K562 (cell line): Measurements from ENCODE around the gene EPHB4. TPM values are rescaled to one million over a fixed set of nuclear protein-coding genes. Genes with fewer than 3 reads are reported as not detected.
A peak's percentile ranks its signal among the peaks of the same experiment; 100 is the strongest.

Experiments used
- ARHGAP35 ChIP-seq: fragments of 450-650 bp; IDR thresholded peaks from 2 replicates; pipeline ENCODE4 v1.6.1; 2018; ENCODE audit not compliant: partially characterized antibody
- ARNT ChIP-seq, 2 experiments: fragments of 450-650 bp; IDR thresholded peaks; 2 replicates each; pipeline ENCODE4 v1.6.1; 2016; ENCODE audit warnings: mild to moderate bottlenecking in 1 of 2
- CBX5 ChIP-seq: IDR thresholded peaks from 2 replicates; pipeline ENCODE4 v1.6.1; 2014; ENCODE audit warnings: low read depth, borderline replicate concordance
- CUX1 ChIP-seq: fragments of 200-800 bp; sonication (Bioruptor generic); IDR thresholded peaks from 2 replicates; pipeline ENCODE4 v1.6.1; 2016; ENCODE audit warnings: missing genetic modification characterization, missing compliant biosample characterization
- ELF1 ChIP-seq: fragments of 200-800 bp; sonication (Bioruptor generic); IDR thresholded peaks from 2 replicates; pipeline ENCODE4 v1.6.1; 2016; ENCODE audit warnings: missing genetic modification characterization, missing compliant biosample characterization
- FOXO4 ChIP-seq: fragments of 450-650 bp; formaldehyde crosslinking; IDR thresholded peaks from 2 replicates; pipeline ENCODE4 v1.4.0; 2020; ENCODE audit warnings: mild to moderate bottlenecking, moderate library complexity
- HEY1 ChIP-seq: fragments of 250-450 bp; sonication (Bioruptor Pico); IDR thresholded peaks from 2 replicates; pipeline ENCODE4 v1.5.0; 2020; ENCODE audit warnings: mild to moderate bottlenecking, moderate library complexity, borderline replicate concordance
- IRF9 ChIP-seq: fragments of 450-650 bp; IDR thresholded peaks from 2 replicates; pipeline ENCODE4 v1.6.1; 2016; ENCODE audit warnings: missing biosample characterization, missing genetic modification characterization
- RBM15 ChIP-seq: fragments of 200-400 bp; formaldehyde crosslinking; IDR thresholded peaks from 2 replicates; pipeline ENCODE4 v1.6.1; 2018; ENCODE audit warnings: mild to moderate bottlenecking, low read length, moderate library complexity; ENCODE audit not compliant: insufficient read depth
- SMARCA4 ChIP-seq: fragments of 450-650 bp; IDR thresholded peaks from 2 replicates; pipeline ENCODE4 v1.6.1; 2016
- SPI1 ChIP-seq: IDR thresholded peaks from 2 replicates; pipeline ENCODE4 v1.6.1; 2011; ENCODE audit warnings: low read depth, low read length, control low read depth, borderline replicate concordance
- TFAP4 ChIP-seq: sonication (generic); formaldehyde crosslinking; IDR thresholded peaks from 2 replicates; pipeline ENCODE4 v1.8.0; 2022; ENCODE audit warnings: missing genetic modification reagents, mild to moderate bottlenecking, moderate library complexity, borderline replicate concordance
- TGIF2 ChIP-seq: sonication (generic); formaldehyde crosslinking; IDR thresholded peaks from 2 replicates; pipeline ENCODE4 v1.8.1; 2022; ENCODE audit warnings: mild to moderate bottlenecking, missing genetic modification reagents, moderate library complexity
- USF2 ChIP-seq: sonication (generic); formaldehyde crosslinking; IDR thresholded peaks from 2 replicates; pipeline ENCODE4 v1.5.0; 2020; ENCODE audit warnings: missing genetic modification reagents
- XRCC3 ChIP-seq: fragments of 450-650 bp; IDR thresholded peaks from 2 replicates; pipeline ENCODE4 v1.6.1; 2017; ENCODE audit warnings: mild to moderate bottlenecking, moderate library complexity
- ZKSCAN3 ChIP-seq: fragments of 250-450 bp; sonication (Bioruptor Pico); IDR thresholded peaks from 2 replicates; pipeline ENCODE4 v1.4.0; 2020
- ZNF134 ChIP-seq: fragments of 250-450 bp; sonication (Bioruptor Pico); conservative IDR thresholded peaks from 2 replicates; pipeline ENCODE4 v1.4.0; 2020
- ZNF324 ChIP-seq: fragments of 250-450 bp; sonication (Bioruptor Pico); IDR thresholded peaks from 2 replicates; pipeline ENCODE4 v1.4.0; 2020; ENCODE audit warnings: mild to moderate bottlenecking
- ZNF77 ChIP-seq: fragments of 250-450 bp; sonication (Bioruptor Pico); IDR thresholded peaks from 2 replicates; pipeline ENCODE4 v1.5.0; 2020
- polyA plus RNA-seq, 8 experiments: library from polyadenylated mRNA; depleted of rRNA in 4 of 8; stranded (reverse) in 5 of 8; unstranded in 3 of 8; fragments of >200 nt; fragmentation: Nextera tagmentation in 2 of 8; fragmentation: Illumina TruSeq in 1 of 8; extraction: Ambion mirVana in 2 of 8; extraction: Trizol in 1 of 8; gene quantifications; 2 replicates each; pipeline versions ENCODE4 v1.2.1 to v1.2.3, GENCODE V29; 2011 to 2014; ENCODE audit warnings: inconsistent platforms in 1 of 8, missing spikeins in 1 of 8
- total RNA-seq, 7 experiments: library from RNA; depleted of rRNA in 6 of 7; stranded (reverse); fragments of >200 nt in 6 of 7; fragmentation: Illumina TruSeq in 2 of 7; extraction: Trizol in 2 of 7; gene quantifications; 2 replicates each; pipeline versions ENCODE4 v1.2.1 to v1.2.3, GENCODE V29; 2011 to 2021; ENCODE audit warnings: low replicate concordance in 1 of 7

EPHB4 gene
- total and polyA plus RNA-seq, 9 of the 15 experiments (the other 6 are each of a cell fraction or from before 2014, with no cell fraction given): 1.2 to 82.1 (median 37.9) TPM

GRCh38 chr7:100874577-100875355 is 47.4 kb upstream of the EPHB4 start, which contains the start of gene SRRT (continued):
- TF ChIP-seq CBX5 (no peak), IRF9 (tag) (no peak), SPI1 (peak; percentile 69), HEY1 (peak; percentile 12; the same call in 1 of the 2 replicates), RBM15 (no peak), ZNF134 (CRISPR knock-in tag) (no peak; the same call in 1 of the 2 replicates), ZKSCAN3 (CRISPR knock-in tag) (no peak), ZNF324 (peak; percentile 56; the same call in 1 of the 2 replicates), USF2 (no peak), ELF1 (peak; percentile 89), ARNT (IDR thresholded peaks at IDR 0.05) (0 out of 4 replicates have a peak, but pooled peaks have one; percentile 40 to 52), SMARCA4 (0 out of 2 replicates have a peak, but pooled peaks have one; percentile 11), TGIF2 (peak; percentile 66; the same call in 1 of the 2 replicates), XRCC3 (no peak), TFAP4 (CRISPR knock-in tag) (peak; percentile 75), ARHGAP35 (peak; percentile 91), FOXO4 (peak; percentile 90; the same call in 1 of the 2 replicates), CUX1 (CRISPR knock-in tag) (no peak), ZNF77 (no peak)
